K562 (cell line): ENCODE data around the gene LRRC14B. TPM values are rescaled to one million over a fixed set of nuclear protein-coding genes. Genes with fewer than 3 reads are reported as not detected.
A peak's percentile ranks its signal among the peaks of the same experiment; 100 is the strongest.

Source experiments
- FOSL1 ChIP-seq: fragments of 200-800 bp; sonication (Bioruptor generic); conservative IDR thresholded peaks from 2 replicates; pipeline ENCODE4 v1.6.1; 2016; ENCODE audit warnings: missing genetic modification characterization, missing compliant biosample characterization
- JUND ChIP-seq, 2 experiments: IDR thresholded peaks; 2 replicates in 1 of 2; 3 replicates in 1 of 2; pipeline ENCODE4 v1.6.1; 2011; ENCODE audit warnings: borderline replicate concordance in 2 of 2, low read depth in 2 of 2, low read length in 2 of 2, improper control_type of control experiment in 1 of 2, missing biosample characterization in 1 of 2, missing genetic modification characterization in 1 of 2, missing genetic modification reagents in 1 of 2
- LARP7 ChIP-seq: fragments of 450-650 bp; IDR thresholded peaks from 2 replicates; pipeline ENCODE4 v1.6.1; 2016
- SIX5 ChIP-seq, 2 experiments: IDR thresholded peaks; 2 replicates each; pipeline ENCODE4 v1.6.1; 2011; ENCODE audit warnings: low read length in 2 of 2, borderline replicate concordance in 1 of 2, low read depth in 1 of 2, mild to moderate bottlenecking in 1 of 2, moderate library complexity in 1 of 2; ENCODE audit not compliant: insufficient read depth in 1 of 2
- TCF3 ChIP-seq: sonication (generic); formaldehyde crosslinking; IDR thresholded peaks from 2 replicates; pipeline ENCODE4 v1.4.0; 2020; ENCODE audit warnings: mild to moderate bottlenecking, missing genetic modification reagents
- ZNF766 ChIP-seq: fragments of 200-800 bp; sonication (Bioruptor generic); conservative IDR thresholded peaks from 2 replicates; pipeline ENCODE4 v1.6.1; 2016; ENCODE audit warnings: missing genetic modification characterization, missing compliant biosample characterization
- polyA plus RNA-seq, 8 experiments: library from polyadenylated mRNA; depleted of rRNA in 4 of 8; stranded (reverse) in 5 of 8; unstranded in 3 of 8; fragments of >200 nt; fragmentation: Nextera tagmentation in 2 of 8; fragmentation: Illumina TruSeq in 1 of 8; extraction: Ambion mirVana in 2 of 8; extraction: Trizol in 1 of 8; gene quantifications; 2 replicates each; pipeline versions ENCODE4 v1.2.1 to v1.2.3, GENCODE V29; 2011 to 2014; ENCODE audit warnings: inconsistent platforms in 1 of 8, missing spikeins in 1 of 8
- total RNA-seq, 7 experiments: library from RNA; depleted of rRNA in 6 of 7; stranded (reverse); fragments of >200 nt in 6 of 7; fragmentation: Illumina TruSeq in 2 of 7; extraction: Trizol in 2 of 7; gene quantifications; 2 replicates each; pipeline versions ENCODE4 v1.2.1 to v1.2.3, GENCODE V29; 2011 to 2021; ENCODE audit warnings: low replicate concordance in 1 of 7
- TF ChIP-seq, protein P1 (sequence below): sonication (generic); formaldehyde crosslinking; IDR thresholded peaks from 2 replicates; pipeline ENCODE4 v1.8.0; 2022; ENCODE audit warnings: mild to moderate bottlenecking, missing genetic modification reagents
- TF ChIP-seq, protein P2 (sequence below): fragments of 450-650 bp; IDR thresholded peaks from 2 replicates; pipeline ENCODE4 v1.6.1; 2018; ENCODE audit not compliant: partially characterized antibody
- TF ChIP-seq, protein P3 (sequence below): fragments of 250-450 bp; sonication (Bioruptor Pico); IDR thresholded peaks from 2 replicates; pipeline ENCODE4 v1.9.0; 2021; ENCODE audit warnings: mild to moderate bottlenecking

Gene LRRC14B
- total and polyA plus RNA-seq, 9 of the 15 experiments (the other 6 are each of a cell fraction or from before 2014, with no cell fraction given): not detected

DNA sequence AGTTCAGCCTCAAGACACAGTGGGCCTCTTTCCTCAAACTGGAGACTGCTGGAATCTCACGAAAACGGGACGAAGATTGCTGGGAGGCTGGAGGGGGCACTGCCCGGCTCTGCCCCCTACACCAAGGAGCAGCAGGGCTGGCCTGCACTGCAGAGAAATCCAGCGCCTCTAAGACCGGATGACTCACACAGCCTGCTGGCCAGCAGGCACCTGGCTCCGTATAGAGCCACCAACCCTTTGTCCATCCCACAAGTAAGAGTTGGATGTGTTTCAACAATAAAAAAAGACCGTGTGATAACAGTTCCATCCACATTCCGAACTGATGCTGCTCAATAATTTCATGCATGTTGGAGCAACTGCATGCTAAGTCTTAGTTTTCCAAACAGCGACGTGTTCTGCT, 15.1 kb downstream of the LRRC14B start (continued):
- TF ChIP-seq, protein P1, sequence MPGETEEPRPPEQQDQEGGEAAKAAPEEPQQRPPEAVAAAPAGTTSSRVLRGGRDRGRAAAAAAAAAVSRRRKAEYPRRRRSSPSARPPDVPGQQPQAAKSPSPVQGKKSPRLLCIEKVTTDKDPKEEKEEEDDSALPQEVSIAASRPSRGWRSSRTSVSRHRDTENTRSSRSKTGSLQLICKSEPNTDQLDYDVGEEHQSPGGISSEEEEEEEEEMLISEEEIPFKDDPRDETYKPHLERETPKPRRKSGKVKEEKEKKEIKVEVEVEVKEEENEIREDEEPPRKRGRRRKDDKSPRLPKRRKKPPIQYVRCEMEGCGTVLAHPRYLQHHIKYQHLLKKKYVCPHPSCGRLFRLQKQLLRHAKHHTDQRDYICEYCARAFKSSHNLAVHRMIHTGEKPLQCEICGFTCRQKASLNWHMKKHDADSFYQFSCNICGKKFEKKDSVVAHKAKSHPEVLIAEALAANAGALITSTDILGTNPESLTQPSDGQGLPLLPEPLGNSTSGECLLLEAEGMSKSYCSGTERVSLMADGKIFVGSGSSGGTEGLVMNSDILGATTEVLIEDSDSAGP: no peak
- TF ChIP-seq, protein P2, sequence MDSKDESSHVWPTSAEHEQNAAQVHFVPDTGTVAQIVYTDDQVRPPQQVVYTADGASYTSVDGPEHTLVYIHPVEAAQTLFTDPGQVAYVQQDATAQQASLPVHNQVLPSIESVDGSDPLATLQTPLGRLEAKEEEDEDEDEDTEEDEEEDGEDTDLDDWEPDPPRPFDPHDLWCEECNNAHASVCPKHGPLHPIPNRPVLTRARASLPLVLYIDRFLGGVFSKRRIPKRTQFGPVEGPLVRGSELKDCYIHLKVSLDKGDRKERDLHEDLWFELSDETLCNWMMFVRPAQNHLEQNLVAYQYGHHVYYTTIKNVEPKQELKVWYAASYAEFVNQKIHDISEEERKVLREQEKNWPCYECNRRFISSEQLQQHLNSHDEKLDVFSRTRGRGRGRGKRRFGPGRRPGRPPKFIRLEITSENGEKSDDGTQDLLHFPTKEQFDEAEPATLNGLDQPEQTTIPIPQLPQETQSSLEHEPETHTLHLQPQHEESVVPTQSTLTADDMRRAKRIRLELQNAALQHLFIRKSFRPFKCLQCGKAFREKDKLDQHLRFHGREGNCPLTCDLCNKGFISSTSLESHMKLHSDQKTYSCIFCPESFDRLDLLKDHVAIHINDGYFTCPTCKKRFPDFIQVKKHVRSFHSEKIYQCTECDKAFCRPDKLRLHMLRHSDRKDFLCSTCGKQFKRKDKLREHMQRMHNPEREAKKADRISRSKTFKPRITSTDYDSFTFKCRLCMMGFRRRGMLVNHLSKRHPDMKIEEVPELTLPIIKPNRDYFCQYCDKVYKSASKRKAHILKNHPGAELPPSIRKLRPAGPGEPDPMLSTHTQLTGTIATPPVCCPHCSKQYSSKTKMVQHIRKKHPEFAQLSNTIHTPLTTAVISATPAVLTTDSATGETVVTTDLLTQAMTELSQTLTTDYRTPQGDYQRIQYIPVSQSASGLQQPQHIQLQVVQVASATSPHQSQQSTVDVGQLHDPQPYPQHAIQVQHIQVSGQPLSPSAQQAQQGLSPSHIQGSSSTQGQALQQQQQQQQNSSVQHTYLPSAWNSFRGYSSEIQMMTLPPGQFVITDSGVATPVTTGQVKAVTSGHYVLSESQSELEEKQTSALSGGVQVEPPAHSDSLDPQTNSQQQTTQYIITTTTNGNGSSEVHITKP: no peak
- TF ChIP-seq SIX5 (IDR thresholded peaks at IDR 0.05; ENCODE audit: borderline replicate concordance in 1 of 2, insufficient read depth in 1 of 2, low read depth in 1 of 2, low read length in 2 of 2): no peak
- TF ChIP-seq TCF3 (CRISPR knock-in tag): no peak
- no peak for TF ChIP-seq ZNF766
- TF ChIP-seq LARP7: no peak
- TF ChIP-seq JUND (IDR thresholded peaks at IDR 0.05; ENCODE audit: borderline replicate concordance, low read depth, low read length): peak; percentile 11; the same call in 1 of the 2 replicates
- no peak for TF ChIP-seq JUND (tag; IDR thresholded peaks at IDR 0.05; ENCODE audit: borderline replicate concordance, low read depth, low read length)
- TF ChIP-seq, protein P3, sequence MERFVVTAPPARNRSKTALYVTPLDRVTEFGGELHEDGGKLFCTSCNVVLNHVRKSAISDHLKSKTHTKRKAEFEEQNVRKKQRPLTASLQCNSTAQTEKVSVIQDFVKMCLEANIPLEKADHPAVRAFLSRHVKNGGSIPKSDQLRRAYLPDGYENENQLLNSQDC: no peak
- TF ChIP-seq FOSL1 (tag): peak; percentile 32; the same call in 1 of the 2 replicates
